Natural killer cell (primary cell): Measurements from ENCODE around the gene TTC23. TPM values are rescaled to one million over a fixed set of nuclear protein-coding genes. Genes with fewer than 3 reads are reported as not detected.

Experiments used
- ATAC-seq, 3 donors: fragments of 150-1000 bp in 2 of 3; fragments of 200-7000 bp in 1 of 3; cut with Tn5 transposase; 1 replicate in 1 of 3; 2 replicates in 2 of 3; pipeline ENCODE4 v1.10.0; 2021; ENCODE audit warnings: mild to moderate bottlenecking in 2 of 3, moderate library complexity in 2 of 3
- DNase-seq, 2 donors: peaks; one replicate each; pipeline versions ENCODE4 v3.0.0 to v3.0.0-alpha.2; 2013 to 2021; ENCODE audit warnings: mixed read lengths in 1 of 2
- H3K27ac ChIP-seq: one replicate; pipeline ENCODE4 v1.5.1; 2013; ENCODE audit warnings: mild to moderate bottlenecking, low read length
- H3K27me3 ChIP-seq: one replicate; pipeline ENCODE4 v1.6.1; 2013; ENCODE audit warnings: low read length; ENCODE audit not compliant: control insufficient read depth, insufficient read depth
- H3K36me3 ChIP-seq: one replicate; pipeline ENCODE4 v1.6.1; 2013; ENCODE audit warnings: low read length; ENCODE audit not compliant: control insufficient read depth, insufficient read depth
- H3K4me1 ChIP-seq: one replicate; pipeline ENCODE4 v1.6.1; 2013; ENCODE audit warnings: low read length; ENCODE audit not compliant: control insufficient read depth, insufficient read depth
- H3K4me3 ChIP-seq: one replicate; pipeline ENCODE4 v1.5.1; 2013; ENCODE audit warnings: low read length
- H3K9me3 ChIP-seq: one replicate; pipeline ENCODE4 v1.6.1; 2013; ENCODE audit warnings: low read length; ENCODE audit not compliant: control insufficient read depth, insufficient read depth
- H3K27ac Mint-ChIP-seq, 2 donors: one replicate each; pipeline ENCODE4 v1.8.0; 2022; ENCODE audit warnings: mild to moderate bottlenecking in 2 of 2, mixed read lengths in 2 of 2, moderate library complexity in 1 of 2
- H3K27me3 Mint-ChIP-seq, 2 donors: one replicate each; pipeline ENCODE4 v1.8.0; 2022; ENCODE audit warnings: low read depth in 2 of 2, mixed read lengths in 2 of 2
- H3K36me3 Mint-ChIP-seq: one replicate; pipeline ENCODE4 v1.8.0; 2022; ENCODE audit warnings: mixed read lengths
- H3K4me1 Mint-ChIP-seq, 2 donors: one replicate each; pipeline ENCODE4 v1.8.0; 2022; ENCODE audit warnings: mixed read lengths in 2 of 2
- H3K4me3 Mint-ChIP-seq: one replicate; pipeline ENCODE4 v1.8.0; 2022; ENCODE audit warnings: mild to moderate bottlenecking, moderate library complexity, mixed read lengths
- H3K9me3 Mint-ChIP-seq, 2 donors: one replicate each; pipeline ENCODE4 v1.8.0; 2022; ENCODE audit warnings: mixed read lengths in 2 of 2
- WGBS: methylation state at CpG from one replicate; pipeline ENCODE4 v1.1.7; 2013; ENCODE audit warnings: missing lambda C conversion rate; ENCODE audit not compliant: insufficient coverage; 5-methylcytosine and 5-hydroxymethylcytosine counted together
- intact Hi-C: fragments of 100-400 bp; cut with micrococcal nuclease; formaldehyde crosslinking; loops from one replicate; pipeline ENCODE4 v1.14.2; 2022
- total RNA-seq, 4 donors: library from RNA; stranded (reverse); fragments of 120-200 nt in 1 of 4; gene quantifications; one replicate each; pipeline versions ENCODE4 v1.2.3 to v1.2.4, GENCODE V29; 2013 to 2022
- TF ChIP-seq, protein P1 (sequence below): fragments of 200-600 bp; IDR thresholded peaks from one replicate; pipeline ENCODE4 v1.8.0; 2022; ENCODE audit warnings: antibody characterized with exemption

The TTC23 gene
- total RNA-seq, 3 donors from 2014 or later (not counting 1 experiment from before 2014, with no cell fraction given), result 0.75 to 1.1 (median 1.0) TPM

DNA sequence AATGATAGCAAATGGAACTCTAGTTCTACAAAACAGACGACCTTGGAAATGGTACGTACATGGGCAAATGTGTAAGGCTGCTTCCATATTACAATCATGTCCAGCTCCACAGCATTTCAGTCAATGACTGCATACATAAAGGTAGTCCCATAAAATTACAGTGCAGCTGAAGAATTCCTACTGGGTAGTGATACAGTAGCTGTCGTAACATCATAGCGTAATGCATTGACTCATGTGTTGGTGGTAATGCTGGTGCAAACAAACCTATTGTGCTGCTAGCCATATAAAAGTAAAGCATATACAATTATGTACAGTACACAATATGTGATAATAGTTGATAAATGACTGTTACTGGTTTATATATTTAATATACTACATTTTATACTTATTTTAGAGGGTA, 18.5 kb downstream of the TTC23 start:
- H3K4me3 Mint-ChIP-seq, result no peak overlapping the region
- WGBS, result 94% methylated on average over 3 of the region's 4 CpGs
- H3K4me1 Mint-ChIP-seq, result no peaks in the 10 kb centered on the region
- H3K36me3 Mint-ChIP-seq, result no peaks in the 10 kb centered on the region
- H3K27ac ChIP-seq, result no peak overlapping the region
- no peaks in the 10 kb centered on the region for H3K9me3 ChIP-seq
- no peak for ATAC-seq
- TF ChIP-seq, protein P1, sequence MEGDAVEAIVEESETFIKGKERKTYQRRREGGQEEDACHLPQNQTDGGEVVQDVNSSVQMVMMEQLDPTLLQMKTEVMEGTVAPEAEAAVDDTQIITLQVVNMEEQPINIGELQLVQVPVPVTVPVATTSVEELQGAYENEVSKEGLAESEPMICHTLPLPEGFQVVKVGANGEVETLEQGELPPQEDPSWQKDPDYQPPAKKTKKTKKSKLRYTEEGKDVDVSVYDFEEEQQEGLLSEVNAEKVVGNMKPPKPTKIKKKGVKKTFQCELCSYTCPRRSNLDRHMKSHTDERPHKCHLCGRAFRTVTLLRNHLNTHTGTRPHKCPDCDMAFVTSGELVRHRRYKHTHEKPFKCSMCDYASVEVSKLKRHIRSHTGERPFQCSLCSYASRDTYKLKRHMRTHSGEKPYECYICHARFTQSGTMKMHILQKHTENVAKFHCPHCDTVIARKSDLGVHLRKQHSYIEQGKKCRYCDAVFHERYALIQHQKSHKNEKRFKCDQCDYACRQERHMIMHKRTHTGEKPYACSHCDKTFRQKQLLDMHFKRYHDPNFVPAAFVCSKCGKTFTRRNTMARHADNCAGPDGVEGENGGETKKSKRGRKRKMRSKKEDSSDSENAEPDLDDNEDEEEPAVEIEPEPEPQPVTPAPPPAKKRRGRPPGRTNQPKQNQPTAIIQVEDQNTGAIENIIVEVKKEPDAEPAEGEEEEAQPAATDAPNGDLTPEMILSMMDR, result no peak
- DNase-seq, result no peak
- peaks cover 0 to 2% of the 10 kb centered on the region in 2 donors for H3K9me3 Mint-ChIP-seq
- H3K36me3 ChIP-seq, result no peaks in the 10 kb centered on the region
- H3K27ac Mint-ChIP-seq, result no peak overlapping the region
- no peaks in the 10 kb centered on the region for H3K4me1 ChIP-seq
- intact Hi-C loops, result no loop called here
- peaks cover 10 to 15% of the 10 kb centered on the region in 2 donors for H3K27me3 Mint-ChIP-seq
- no peaks in the 10 kb centered on the region for H3K27me3 ChIP-seq
- H3K4me3 ChIP-seq, result no peak overlapping the region

DNA sequence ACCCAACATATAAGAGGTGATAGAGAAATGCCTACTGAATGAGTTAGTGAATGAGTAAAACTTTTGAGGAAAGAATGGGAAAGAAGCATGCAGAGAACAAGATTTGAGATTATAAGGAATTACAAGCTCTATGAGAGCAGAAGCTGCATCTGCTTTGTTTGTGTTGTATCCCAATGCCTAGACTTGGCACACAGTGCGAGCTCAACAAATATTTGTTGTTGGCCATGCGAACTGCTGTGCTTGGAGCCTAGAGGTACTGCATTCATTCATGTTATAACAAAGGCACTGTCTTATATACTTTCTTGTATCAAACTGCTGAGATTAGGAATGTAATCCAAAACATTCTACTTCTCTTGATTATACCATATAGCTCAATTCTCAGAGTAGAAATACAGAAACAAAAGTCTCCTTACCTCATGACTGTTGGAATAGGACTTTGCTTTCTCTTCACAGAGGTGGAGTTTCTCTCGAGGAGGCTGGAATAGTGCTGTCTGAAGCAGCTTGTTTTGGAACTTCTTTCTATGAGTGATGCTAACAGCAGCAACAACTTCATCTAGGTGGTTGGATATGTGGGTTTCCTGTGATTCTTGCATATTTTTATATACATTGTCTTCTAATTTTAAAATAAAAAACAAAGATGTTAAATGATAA, 21.1 kb downstream of the TTC23 start:
- Mint-ChIP-seq H3K4me3 (no peak overlapping the region), H3K36me3 (no peaks in the 10 kb centered on the region), H3K9me3 (peaks cover 0 to 2% of the 10 kb centered on the region in 2 donors), H3K27me3 (peaks cover 17 to 23% of the 10 kb centered on the region in 2 donors), H3K4me1 (no peaks in the 10 kb centered on the region), H3K27ac (no peak overlapping the region)
- no peak for ATAC-seq
- no peak for DNase-seq
- Histone ChIP-seq H3K36me3 (no peaks in the 10 kb centered on the region), H3K9me3 (no peaks in the 10 kb centered on the region), H3K4me1 (no peaks in the 10 kb centered on the region), H3K27ac (no peak overlapping the region), H3K4me3 (no peak overlapping the region), H3K27me3 (no peaks in the 10 kb centered on the region)
- WGBS, result 97% methylated on average over 2 of the region's 3 CpGs
- intact Hi-C loops, result no loop called here
- TF ChIP-seq, protein P1, result no peak

DNA sequence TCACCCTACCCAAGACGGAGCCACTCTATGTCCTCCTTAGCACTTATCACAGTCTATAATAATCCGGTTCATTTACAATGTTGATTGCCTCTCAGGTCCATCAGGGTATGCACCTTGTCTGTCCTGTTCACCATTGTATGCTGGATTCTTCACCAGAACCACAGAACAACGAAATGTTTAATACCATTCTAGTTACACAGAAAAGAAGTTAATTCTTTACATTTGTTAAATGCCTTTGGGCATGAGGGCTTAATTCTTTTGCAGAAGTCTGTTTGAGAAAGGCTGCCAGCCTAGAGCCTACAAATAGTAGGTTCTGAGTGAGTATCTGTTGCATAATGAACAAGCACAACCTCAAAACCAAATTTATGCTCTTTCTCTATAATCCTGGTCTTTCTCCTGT, 22.6 kb downstream of the TTC23 start:
- intact Hi-C loops, result no loop called here
- H3K36me3 Mint-ChIP-seq, result no peaks in the 10 kb centered on the region
- no peaks in the 10 kb centered on the region for H3K9me3 Mint-ChIP-seq
- no peak for ATAC-seq
- H3K4me3 Mint-ChIP-seq, result no peak overlapping the region
- DNase-seq, result no peak
- no peak overlapping the region for H3K27ac Mint-ChIP-seq
- H3K27me3 Mint-ChIP-seq, result peaks cover 13 to 17% of the 10 kb centered on the region in 2 donors
- Histone ChIP-seq H3K27me3 (no peaks in the 10 kb centered on the region), H3K36me3 (no peaks in the 10 kb centered on the region), H3K4me1 (no peaks in the 10 kb centered on the region), H3K4me3 (no peak overlapping the region), H3K27ac (no peak overlapping the region), H3K9me3 (no peaks in the 10 kb centered on the region)
- no peaks in the 10 kb centered on the region for H3K4me1 Mint-ChIP-seq
- TF ChIP-seq, protein P1, result no peak
- 48% methylated on average over 2 of the region's 3 CpGs for WGBS
